ENCODE measurements around the gene RASAL3.

The RASAL3 gene

GRCh38 chr19:15432629-15433518 is 31.5 kb downstream of the RASAL3 start:
- peak; percentile 27 to 36 for DNase-seq

- DNase-seq = no peak
Measured at GRCh38 chr19:15432018-15432494, 32.3 kb downstream of the RASAL3 start.

DNA sequence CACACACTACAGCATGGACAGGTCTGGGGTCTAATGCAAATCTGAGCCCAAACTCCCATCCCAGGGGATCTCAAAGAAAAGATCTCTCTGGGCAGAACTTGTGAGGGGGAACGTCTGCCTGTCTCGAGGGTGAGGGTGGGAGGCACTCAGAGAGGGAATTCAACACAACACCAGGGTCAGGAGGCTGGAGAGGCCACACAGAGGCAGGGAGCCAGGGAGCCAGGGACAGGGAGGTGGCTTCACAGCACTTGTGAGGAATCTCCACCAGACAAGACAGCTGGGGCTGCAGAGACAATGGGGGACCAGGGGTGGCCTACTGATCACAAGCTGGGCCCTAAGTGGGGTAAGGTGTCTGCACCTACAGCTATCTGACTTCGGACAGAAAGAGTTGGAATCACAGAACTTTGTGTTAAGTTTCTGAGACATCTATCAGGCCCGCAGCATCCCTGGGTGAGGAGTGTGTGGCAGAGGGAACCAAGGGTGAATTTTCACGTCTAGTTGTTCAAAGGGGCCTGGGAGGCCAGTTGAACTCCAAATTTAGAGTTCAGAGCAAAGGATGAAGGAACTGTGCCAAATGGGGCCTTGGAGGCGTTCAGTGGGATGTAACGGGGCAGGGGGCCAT is 32.8 kb downstream of the RASAL3 start:
- DNase-seq = no peak

- DNase-seq = no peak
Measured at GRCh38 chr19:15430526-15431120, 33.7 kb downstream of the RASAL3 start.

- no peak for DNase-seq
Measured at GRCh38 chr19:15429825-15430467, 34.4 kb downstream of the RASAL3 start.

DNA sequence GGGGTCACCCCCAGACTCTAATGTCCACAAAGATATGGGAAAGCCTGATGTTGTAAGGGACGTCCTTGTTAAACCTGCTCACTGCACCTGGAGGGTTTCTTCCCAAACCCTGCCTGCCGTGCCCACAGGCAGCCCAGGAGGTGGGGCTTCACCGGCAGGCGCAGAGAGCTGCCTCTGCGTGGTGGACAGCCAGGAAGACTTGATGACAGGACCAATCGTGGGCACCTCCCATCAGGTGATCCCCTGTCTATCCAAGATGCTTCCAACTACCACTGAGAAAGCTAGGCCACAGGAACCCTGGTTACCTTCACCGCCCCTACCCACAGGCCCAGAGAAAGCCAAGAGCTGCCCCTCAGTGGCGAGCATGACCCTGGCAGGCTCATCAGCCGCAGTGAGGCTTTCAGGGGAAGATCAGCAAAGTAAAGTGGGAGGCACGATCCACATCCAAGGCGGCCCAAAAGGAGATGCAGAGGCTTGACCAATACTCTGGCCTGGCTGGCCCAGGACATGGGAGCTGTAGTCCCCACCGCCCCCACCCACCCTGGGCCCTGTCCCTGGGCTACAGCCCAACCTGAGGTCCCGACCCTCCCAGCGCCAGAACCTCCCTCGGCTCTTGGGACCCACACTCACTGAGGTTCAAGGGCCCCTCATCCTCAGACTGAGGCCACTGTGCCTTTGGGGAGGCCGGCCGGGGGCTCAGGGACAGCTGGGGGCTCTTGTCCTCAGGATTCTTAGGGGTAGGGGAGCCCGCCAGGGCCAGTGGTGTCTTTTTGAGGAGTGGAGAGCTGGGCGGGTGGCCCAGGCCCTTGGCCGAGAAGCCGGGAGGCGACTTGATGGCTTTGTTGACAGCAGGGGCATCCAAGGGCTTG is 35.2 kb downstream of the RASAL3 start:
- no peak for DNase-seq

- no peak for DNase-seq
Measured at GRCh38 chr19:15427991-15428471, 36.3 kb downstream of the RASAL3 start.

- DNase-seq = no peak
Measured at GRCh38 chr19:15427350-15427700, 37.0 kb downstream of the RASAL3 start.

DNA sequence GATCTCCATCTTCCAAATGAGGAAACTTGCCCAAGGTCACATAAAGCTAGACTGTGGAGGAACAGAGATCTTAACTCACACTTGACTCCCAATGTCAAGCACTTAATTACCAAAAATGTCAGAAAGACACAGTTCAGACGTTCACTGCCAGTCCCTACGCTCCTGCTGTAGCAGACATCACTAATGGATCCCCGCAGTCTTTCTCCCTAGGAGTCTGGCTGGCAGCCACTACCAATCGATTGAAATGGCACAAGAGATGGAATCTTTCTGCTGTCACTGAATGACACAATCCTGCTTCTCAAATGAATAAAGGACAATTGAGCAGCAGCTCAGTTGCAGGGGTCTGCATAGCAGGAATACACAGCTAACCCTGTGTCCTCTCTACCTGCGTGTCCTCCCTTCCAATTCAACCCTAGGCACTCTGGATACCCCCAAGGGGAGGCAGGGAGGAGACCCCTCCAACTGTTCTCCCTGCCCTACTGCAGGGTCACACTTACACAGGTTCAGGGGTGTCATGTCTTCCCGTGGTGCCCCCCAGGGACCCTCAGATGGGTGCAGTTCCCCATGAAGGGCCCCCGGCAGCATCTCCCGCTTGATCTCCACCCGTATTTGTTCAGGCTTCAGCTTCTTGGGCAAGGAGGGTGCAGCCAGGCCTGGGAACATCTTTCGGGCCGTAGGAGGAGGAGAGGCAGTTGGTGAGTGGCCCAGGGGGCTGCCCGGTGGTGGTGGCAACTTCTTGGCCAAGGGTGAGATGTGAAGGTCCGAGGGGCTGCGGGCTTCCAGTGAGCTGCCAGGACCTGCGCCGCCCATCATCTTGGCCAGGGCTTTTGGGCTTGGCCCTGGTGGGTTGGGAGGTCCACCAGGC is 37.6 kb downstream of the RASAL3 start:
- DNase-seq = no peak

- DNase-seq = no peak
Measured at GRCh38 chr19:15425321-15425950, 38.9 kb downstream of the RASAL3 start.

- no peak for DNase-seq
Measured at GRCh38 chr19:15424692-15425272, 39.6 kb downstream of the RASAL3 start.

- no peak for DNase-seq
Measured at GRCh38 chr19:15424121-15424520, 40.2 kb downstream of the RASAL3 start.

GRCh38 chr19:15423130-15423529 is 41.2 kb downstream of the RASAL3 start:
- no peak for DNase-seq

DNA sequence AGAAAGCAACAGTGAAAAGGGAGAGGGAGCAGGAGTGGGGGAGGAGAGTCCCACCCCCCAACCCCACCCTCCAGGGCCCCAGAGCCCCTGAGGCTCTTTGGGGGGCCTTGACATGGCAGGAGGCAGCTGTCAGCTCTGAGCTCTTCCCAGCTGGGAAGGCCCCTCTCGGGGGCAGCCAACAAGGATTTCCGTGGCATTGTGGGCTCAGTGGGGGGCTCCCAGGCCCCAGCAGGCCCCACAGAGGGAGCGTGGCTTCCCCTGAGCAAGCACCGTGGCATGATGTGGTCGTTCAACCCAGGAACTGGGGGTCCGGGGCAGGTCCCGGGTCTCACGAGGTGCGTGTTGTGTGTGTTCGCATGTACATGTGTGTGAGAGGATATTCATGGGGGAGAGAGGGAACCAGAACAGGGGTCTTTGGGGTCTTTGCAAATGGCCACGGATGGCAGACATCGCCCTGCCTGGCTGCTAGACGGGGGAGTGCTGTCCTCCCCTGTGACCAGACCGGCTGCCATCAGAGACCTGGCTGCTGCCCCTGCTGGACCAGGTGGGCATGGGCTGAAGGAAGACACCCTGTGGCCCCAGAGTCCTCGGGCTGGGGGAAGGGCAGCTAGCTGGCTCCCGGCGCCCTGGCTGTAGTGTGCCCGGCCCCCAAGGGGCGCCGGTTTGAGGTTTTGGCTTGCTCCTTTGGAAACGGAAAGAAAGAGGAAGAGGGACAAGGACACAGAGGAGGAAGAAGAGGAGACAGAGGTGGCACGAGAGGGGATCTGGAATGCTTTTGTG is 41.9 kb downstream of the RASAL3 start:
- DNase-seq = no peak

DNA sequence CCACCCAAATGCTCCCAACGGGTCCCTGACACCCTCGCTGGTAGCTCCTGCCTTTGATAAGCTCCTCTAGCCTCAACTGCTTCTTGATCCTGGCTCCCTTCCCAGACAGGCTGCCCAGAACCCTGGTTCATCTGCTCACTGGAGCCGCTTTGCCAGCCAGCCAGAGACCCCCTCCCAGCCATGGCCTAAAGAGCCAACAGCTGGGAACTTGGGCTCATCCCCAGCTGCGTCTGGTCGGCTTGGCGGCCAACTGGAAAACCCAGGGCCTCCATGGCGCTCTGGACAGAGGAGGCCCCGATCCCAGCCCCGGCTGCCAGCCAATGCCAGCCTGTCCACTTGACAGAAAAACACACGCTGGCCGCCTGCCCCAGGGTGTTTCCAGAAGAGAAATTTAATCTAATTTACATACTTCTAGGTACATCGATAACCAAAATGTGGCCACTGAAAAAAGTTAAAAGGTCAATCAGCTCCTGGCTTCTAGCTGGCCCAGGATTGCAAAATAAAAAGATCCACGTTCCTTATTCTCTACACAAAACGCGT is 42.6 kb downstream of the RASAL3 start:
- DNase-seq = no peak

- DNase-seq = no peak
Measured at GRCh38 chr19:15421136-15421695, 43.1 kb downstream of the RASAL3 start.

- no peak for DNase-seq
Measured at GRCh38 chr19:15419413-15420025, 44.8 kb downstream of the RASAL3 start.

Data from cerebellar nuclear complex (tissue), 1 donor.